HFFc6 (cell line): ENCODE measurements around the gene PHF21A. TPM values are rescaled to one million over a fixed set of nuclear protein-coding genes. Genes with fewer than 3 reads are reported as not detected.

Source experiments
- DNase-seq: peaks from one replicate; pipeline ENCODE4 v3.0.0-alpha.2; 2018
- H3K27ac Mint-ChIP-seq: 2 replicates; pipeline ENCODE4 v1.8.0; 2020; ENCODE audit warnings: mild to moderate bottlenecking, mixed read lengths
- H3K27me3 Mint-ChIP-seq: 2 replicates; pipeline ENCODE4 v1.8.0; 2021; ENCODE audit warnings: mild to moderate bottlenecking, moderate library complexity, mixed read lengths; ENCODE audit not compliant: insufficient read depth
- H3K36me3 Mint-ChIP-seq: 2 replicates; pipeline ENCODE4 v1.8.0; 2021; ENCODE audit warnings: low read depth, mixed read lengths
- H3K4me1 Mint-ChIP-seq: 2 replicates; pipeline ENCODE4 v1.8.0; 2020; ENCODE audit warnings: low read depth, mixed read lengths
- H3K4me3 Mint-ChIP-seq: 2 replicates; pipeline ENCODE4 v1.8.0; 2020; ENCODE audit warnings: mild to moderate bottlenecking, moderate library complexity, mixed read lengths
- H3K9me3 Mint-ChIP-seq: 2 replicates; pipeline ENCODE4 v1.8.0; 2020; ENCODE audit warnings: mild to moderate bottlenecking, mixed read lengths
- CTCF ChIP-seq: fragments of 200-600 bp; sonication (generic); IDR thresholded peaks from 2 replicates; pipeline ENCODE4 v1.5.0; 2021; ENCODE audit warnings: antibody characterized with exemption, mild to moderate bottlenecking
- total RNA-seq, 6 experiments: library from RNA; stranded (reverse); fragmentation: NEBNext Ultra II Directional; extraction: Animal tissue kit (Norgen Biotek cat#: 25700); gene quantifications; 2 replicates in 1 of 6; 3 replicates in 5 of 6; pipeline ENCODE4 v1.2.3, GENCODE V29; 2021

PHF21A gene
- total RNA-seq, 6 experiments from 2014 or later, result 25.5 to 32.4 (median 26.2) TPM

- Mint-ChIP-seq H3K9me3 (no peaks in the 10 kb centered on the region), H3K27me3 (no peaks in the 10 kb centered on the region), H3K27ac (peak overlapping the region; percentile 70), H3K4me1 (peaks cover 53% of the 10 kb centered on the region), H3K36me3 (no peaks in the 10 kb centered on the region), H3K4me3 (peak overlapping the region; percentile 49; the same call in 1 of the 2 replicates)
- no peak for TF ChIP-seq CTCF
- no peak for DNase-seq
Observed at GRCh38 chr11:46105134-46105628, 16.1 kb downstream of the PHF21A start.

GRCh38 chr11:46102843-46103242, 18.4 kb downstream of the PHF21A start:
- H3K4me1 Mint-ChIP-seq, result peaks cover 76% of the 10 kb centered on the region
- H3K27ac Mint-ChIP-seq, result peak overlapping the region; percentile 1; the same call in 1 of the 2 replicates
- no peaks in the 10 kb centered on the region for H3K36me3 Mint-ChIP-seq
- no peak for TF ChIP-seq CTCF
- no peak for DNase-seq
- H3K4me3 Mint-ChIP-seq, result no peak overlapping the region
- no peaks in the 10 kb centered on the region for H3K9me3 Mint-ChIP-seq
- no peaks in the 10 kb centered on the region; the same call in 1 of the 2 replicates for H3K27me3 Mint-ChIP-seq

GRCh38 chr11:46100670-46101069, 20.6 kb downstream of the PHF21A start:
- peak overlapping the region; percentile 90; the same call in 1 of the 2 replicates for H3K27ac Mint-ChIP-seq
- H3K27me3 Mint-ChIP-seq, result no peaks in the 10 kb centered on the region; the same call in 1 of the 2 replicates
- TF ChIP-seq CTCF, result no peak
- H3K9me3 Mint-ChIP-seq, result no peaks in the 10 kb centered on the region
- H3K36me3 Mint-ChIP-seq, result no peaks in the 10 kb centered on the region
- no peak for DNase-seq
- H3K4me1 Mint-ChIP-seq, result peaks cover 68% of the 10 kb centered on the region
- peak overlapping the region; percentile 84 for H3K4me3 Mint-ChIP-seq

- Mint-ChIP-seq H3K4me3 (peak overlapping the region; percentile 84), H3K9me3 (no peaks in the 10 kb centered on the region), H3K4me1 (peaks cover 60% of the 10 kb centered on the region), H3K27ac (peak overlapping the region; percentile 90), H3K36me3 (no peaks in the 10 kb centered on the region), H3K27me3 (no peaks in the 10 kb centered on the region; the same call in 1 of the 2 replicates)
- no peak for TF ChIP-seq CTCF
- DNase-seq, result no peak
Observed at GRCh38 chr11:46099963-46100316, 21.3 kb downstream of the PHF21A start.

GRCh38 chr11:46090375-46090774, 30.9 kb downstream of the PHF21A start:
- Mint-ChIP-seq H3K27me3 (no peaks in the 10 kb centered on the region), H3K36me3 (no peaks in the 10 kb centered on the region), H3K9me3 (no peaks in the 10 kb centered on the region), H3K27ac (no peak overlapping the region), H3K4me1 (peaks cover 18% of the 10 kb centered on the region), H3K4me3 (no peak overlapping the region)
- no peak for TF ChIP-seq CTCF
- no peak for DNase-seq

GRCh38 chr11:46079662-46080061, 41.6 kb downstream of the PHF21A start:
- Mint-ChIP-seq H3K9me3 (no peaks in the 10 kb centered on the region), H3K36me3 (peaks cover 20% of the 10 kb centered on the region), H3K4me3 (no peak overlapping the region), H3K27me3 (no peaks in the 10 kb centered on the region), H3K27ac (no peak overlapping the region), H3K4me1 (peaks cover 18% of the 10 kb centered on the region)
- DNase-seq, result no peak
- no peak for TF ChIP-seq CTCF
